Ramos (cell line): Measurements from ENCODE around the gene MMP19.

Experiments used
- in situ Hi-C: fragments of 300-500 bp; cut with MboI; formaldehyde crosslinking; loops from one replicate; pipeline ENCODE4 v1.14.3; 2022; ENCODE audit warnings: low sequenced_read_pairs; ENCODE audit not compliant: unreplicated experiment

Gene MMP19

GRCh38 chr12:55817345-55818139, 25.2 kb downstream of the MMP19 start, which contains the start of the genes ORMDL2 and SARNP:
ORMDL2 (plus strand) TSS chr12:55818041; CDS start chr12:55819000, 959 bp downstream.
SARNP (minus strand) TSS chr12:55817724; CDS start chr12:55817701, 23 bp downstream.
- in situ Hi-C loops, result no loop called here

DNA sequence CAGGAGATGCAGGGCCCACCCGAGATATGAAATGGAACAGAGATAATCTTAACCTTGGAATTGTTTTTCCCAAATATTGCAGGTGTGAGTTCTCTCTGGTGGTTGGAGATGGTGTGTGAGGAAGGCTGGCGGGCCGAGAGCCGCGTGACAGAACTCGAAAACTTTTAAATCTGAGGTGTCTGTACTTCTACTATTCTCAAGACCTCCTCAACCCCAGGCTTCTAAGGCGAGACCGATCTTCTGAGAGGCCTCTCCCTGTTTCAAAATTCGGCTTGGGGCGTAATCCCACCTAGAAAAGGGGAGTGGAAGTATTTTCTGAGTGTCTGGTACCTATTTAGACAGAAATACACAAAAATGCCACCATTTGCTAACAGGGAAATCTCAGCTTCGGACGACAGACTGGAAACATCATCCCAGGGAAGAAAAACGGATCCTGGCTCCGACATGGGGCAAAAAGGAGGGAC, 25.8 kb downstream of the MMP19 start:
- in situ Hi-C loops, result no loop called here

DNA sequence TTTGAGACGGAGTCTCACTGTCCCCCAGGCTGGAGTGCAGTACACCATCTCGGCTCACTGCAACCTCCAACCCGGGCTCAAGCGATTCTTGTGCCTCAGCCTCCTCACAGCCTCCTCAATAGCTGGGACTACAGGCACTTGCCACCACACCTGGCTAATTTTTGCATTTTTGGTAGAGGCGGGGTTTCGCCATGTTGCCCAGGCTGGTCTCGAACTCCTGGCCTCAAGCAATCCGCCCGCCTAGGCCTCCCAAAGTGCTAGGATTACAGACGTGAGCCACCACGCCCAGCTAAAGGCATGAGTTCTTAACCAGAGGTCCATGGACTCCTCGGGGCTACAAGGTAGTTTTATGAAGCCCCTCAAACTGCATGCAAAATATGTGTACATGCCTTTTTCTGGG, 27.3 kb downstream of the MMP19 start:
- in situ Hi-C loops, result no loop called here

GRCh38 chr12:55814257-55814656, 28.5 kb downstream of the MMP19 start:
- in situ Hi-C loops, result no loop called here

DNA sequence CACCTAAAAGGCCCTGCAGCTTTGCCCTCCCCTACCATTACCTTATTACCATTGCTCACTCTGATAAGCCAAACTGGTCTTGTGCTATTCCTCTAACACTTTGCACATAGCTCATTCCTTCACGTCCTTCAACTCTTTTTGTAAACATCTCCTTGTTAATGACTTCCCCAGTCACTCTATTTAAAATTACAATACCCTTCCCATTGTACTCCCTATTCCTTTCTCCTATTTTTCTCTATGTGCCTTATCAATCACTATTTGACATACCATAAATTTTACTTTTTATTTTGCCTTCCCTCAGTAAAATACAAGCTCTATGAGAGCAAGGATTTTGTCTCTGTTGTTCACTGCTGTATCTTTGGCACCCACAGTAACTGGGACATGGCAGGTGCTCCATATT, 30.6 kb downstream of the MMP19 start:
- in situ Hi-C loops, result no loop called here

DNA sequence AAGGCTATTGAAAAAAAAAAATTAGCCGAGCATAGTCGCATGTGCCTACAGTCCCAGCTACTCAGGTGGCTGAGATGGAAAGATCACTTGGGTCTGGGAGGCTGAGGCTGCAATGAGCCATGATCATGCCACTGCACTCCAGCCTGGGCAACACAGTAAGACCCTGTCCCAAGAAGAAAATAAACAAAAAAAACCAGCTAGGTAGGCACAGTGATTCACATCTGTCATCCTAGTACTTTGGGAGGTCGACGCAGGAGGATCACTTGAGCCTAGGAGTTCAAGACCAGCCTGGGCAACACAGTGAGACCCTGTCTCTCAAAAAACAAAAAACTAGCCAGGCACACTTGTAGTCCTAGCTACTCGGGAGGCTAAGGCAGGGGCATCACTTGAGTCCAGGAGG, 33.5 kb downstream of the MMP19 start:
- in situ Hi-C loops, result no loop called here

DNA sequence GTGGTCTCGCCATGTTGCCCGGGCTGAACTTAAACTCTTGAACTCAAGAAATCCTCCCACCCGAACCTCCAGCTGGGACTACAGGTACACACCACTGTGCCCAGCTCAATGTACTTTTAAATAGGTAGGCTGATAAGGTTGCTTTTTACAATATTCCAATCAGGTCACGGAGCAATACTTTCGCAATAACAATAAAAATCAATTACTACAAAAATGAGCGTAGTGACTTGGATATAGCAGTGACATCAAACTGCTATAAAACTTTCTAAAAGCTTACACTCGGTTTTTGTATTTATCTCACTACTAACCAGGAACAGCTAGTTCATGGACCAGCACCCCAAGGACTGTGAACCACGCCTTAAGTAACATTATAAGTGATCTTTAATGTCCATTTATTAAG, 35.8 kb downstream of the MMP19 start:
- in situ Hi-C loops, result no loop called here

DNA sequence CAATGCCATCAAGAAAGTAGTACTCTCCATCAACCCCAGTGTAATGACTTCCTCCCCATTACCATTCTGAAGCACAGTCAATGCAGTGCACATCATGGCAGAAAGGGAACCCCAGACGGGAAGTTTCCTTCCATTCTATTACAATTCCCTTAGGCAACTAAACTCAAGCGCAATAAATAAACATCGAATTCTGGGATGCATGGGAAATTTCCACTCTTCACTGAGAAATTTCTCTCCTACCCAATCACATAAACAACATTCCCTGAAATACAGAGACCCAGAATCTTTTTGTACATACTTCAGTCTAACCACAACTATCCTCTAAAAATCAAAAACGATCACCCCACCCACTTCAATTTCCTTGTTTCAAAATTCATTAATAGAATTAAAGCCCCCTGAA, 45.2 kb downstream of the MMP19 start:
- in situ Hi-C loops, result no loop called here

GRCh38 chr12:55797068-55797467, 45.7 kb downstream of the MMP19 start:
- in situ Hi-C loops, result no loop called here

GRCh38 chr12:55795950-55796349, 46.8 kb downstream of the MMP19 start:
- in situ Hi-C loops, result no loop called here

DNA sequence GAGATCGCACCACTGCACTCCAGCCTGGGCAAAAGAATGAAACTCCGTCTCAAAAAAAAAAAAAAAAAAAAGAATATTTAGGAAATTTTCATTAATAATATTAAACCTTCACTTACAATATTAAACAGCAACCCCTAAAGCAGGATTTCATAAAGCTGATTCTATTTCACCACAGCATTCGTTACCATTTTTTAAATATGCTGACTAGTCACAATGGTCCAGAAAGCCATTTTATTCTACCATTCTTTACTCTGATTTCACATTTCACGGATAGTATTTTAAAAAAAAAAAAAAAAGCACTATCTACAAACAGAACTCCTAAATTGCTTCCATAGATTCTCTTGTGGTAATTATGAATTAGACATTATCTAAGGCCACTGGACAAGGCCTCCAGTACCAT, 52.8 kb downstream of the MMP19 start:
- in situ Hi-C loops, result no loop called here

GRCh38 chr12:55789171-55789570, 53.6 kb downstream of the MMP19 start:
- in situ Hi-C loops, result no loop called here

DNA sequence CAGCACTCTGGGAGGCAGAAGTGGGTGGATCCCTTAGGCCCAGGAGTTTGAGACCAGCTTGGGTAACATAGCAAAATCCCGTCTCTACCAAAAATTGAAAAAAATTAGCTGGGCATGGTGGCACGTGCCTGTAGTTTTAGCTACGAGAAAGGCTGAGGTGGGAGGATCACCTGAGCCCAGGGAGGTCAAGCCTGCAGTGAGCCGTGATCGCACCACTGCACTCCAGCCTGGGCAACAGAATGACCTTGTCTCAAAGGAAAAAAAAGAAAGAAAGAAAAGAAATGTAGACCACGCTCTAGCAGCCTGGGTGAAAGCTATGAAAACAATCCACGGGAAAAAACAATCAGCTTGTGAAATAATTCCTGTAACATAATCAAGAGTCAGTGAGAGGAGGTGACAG, 54.2 kb downstream of the MMP19 start:
- in situ Hi-C loops, result no loop called here
